SU-DHL-6 (cell line): Measurements from ENCODE around the gene CHRM1.

Experiments used
- EZH2phosphoT487 ChIP-seq: fragments of 200-600 bp; sonication (generic), shearing (Covaris generic); conservative IDR thresholded peaks from 2 replicates; pipeline ENCODE4 v1.6.1; 2018; ENCODE audit warnings: mild to moderate bottlenecking, antibody characterized with exemption, low read length, moderate library complexity, mixed read lengths
- TF ChIP-seq, protein P1 (sequence below): fragments of 200-600 bp; sonication (generic); IDR thresholded peaks from one replicate; pipeline ENCODE4 v1.5.1; 2017; ENCODE audit warnings: antibody characterized with exemption, mild to moderate bottlenecking, low read length, moderate library complexity; ENCODE audit not compliant: insufficient read depth, poor library complexity, severe bottlenecking

DNA sequence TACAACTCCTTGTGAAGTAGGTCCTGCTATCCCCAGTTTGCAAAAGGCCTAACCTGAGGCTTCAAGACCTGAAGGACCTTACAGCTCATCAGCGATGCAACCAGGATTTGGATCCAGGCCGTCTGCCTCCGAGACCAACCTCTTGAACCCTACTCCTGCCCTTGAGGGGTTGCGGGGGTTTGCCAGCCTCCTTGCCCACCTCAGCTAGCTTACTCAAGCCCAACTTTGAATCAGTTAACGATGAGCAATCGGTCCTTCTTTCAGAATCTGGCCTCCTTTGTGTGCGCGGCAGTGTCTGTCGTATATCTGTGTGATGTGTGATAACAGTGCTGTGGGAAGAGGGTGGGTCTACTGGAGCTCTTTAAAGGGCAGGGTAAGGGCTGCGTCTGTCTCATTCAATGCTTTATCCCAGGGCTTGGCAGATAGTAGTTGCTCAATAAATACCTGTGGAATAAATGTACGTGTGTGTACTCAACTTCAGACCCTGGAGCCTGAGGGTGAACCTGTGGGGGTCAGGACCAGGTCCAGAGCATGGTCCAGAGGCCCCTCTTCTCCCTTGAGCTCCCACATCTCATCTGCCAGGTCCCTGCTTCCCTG is 3.2 kb downstream of the CHRM1 start:
- TF ChIP-seq, protein P1, sequence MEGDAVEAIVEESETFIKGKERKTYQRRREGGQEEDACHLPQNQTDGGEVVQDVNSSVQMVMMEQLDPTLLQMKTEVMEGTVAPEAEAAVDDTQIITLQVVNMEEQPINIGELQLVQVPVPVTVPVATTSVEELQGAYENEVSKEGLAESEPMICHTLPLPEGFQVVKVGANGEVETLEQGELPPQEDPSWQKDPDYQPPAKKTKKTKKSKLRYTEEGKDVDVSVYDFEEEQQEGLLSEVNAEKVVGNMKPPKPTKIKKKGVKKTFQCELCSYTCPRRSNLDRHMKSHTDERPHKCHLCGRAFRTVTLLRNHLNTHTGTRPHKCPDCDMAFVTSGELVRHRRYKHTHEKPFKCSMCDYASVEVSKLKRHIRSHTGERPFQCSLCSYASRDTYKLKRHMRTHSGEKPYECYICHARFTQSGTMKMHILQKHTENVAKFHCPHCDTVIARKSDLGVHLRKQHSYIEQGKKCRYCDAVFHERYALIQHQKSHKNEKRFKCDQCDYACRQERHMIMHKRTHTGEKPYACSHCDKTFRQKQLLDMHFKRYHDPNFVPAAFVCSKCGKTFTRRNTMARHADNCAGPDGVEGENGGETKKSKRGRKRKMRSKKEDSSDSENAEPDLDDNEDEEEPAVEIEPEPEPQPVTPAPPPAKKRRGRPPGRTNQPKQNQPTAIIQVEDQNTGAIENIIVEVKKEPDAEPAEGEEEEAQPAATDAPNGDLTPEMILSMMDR = no peak
- no peak for TF ChIP-seq EZH2phosphoT487
